ENCODE measurements around the gene USP21. TPM values are rescaled to one million over a fixed set of nuclear protein-coding genes. Genes with fewer than 3 reads are reported as not detected.
A peak's percentile ranks its signal among the peaks of the same experiment; 100 is the strongest.

Gene USP21
- total RNA-seq, 1 experiment from 2014 or later: 41.9 TPM

- intact Hi-C loops (cut with micrococcal nuclease; ENCODE audit: unreplicated experiment): no loop called here
- CTCF ChIA-PET: interaction anchor here (0.5 to 1.0 kb wide), 5 partner anchors 28 to 180 kb away, joined by 3 read pairs; no protein-coding TSS in a partner anchor
- POLR2A ChIA-PET: interaction anchor here (0.6 to 2.0 kb wide), 4 partner anchors 17 to 142 kb away, joined by 3 to 11 read pairs (median 3); partner anchors contain the start of gene TOMM40L
- peak; percentile 89 for DNase-seq (ENCODE audit: low read depth, low spot score)
- ATAC-seq: peak; percentile 97
- peaks cover 38% of the 10 kb centered on the region for H3K4me1 ChIP-seq (ENCODE audit: control insufficient read depth, insufficient read depth, low read length)
- TSS peak; percentile 87 for BruUV-seq (replicated peaks)
- in situ Hi-C loops (cut with HindIII; ENCODE audit: low pct_unique_long_range_greater_than_20kb, low sequenced_read_pairs): loop anchor here (25.0 kb wide), 1 partner anchor 185 kb away; no protein-coding TSS in a partner anchor
- no peaks in the 10 kb centered on the region for H3K9me3 ChIP-seq (ENCODE audit: control insufficient read depth, insufficient read depth, low read depth, low read length)
- H3K36me3 ChIP-seq (ENCODE audit: control insufficient read depth, insufficient read depth, low read length): peaks cover 8% of the 10 kb centered on the region
- TF ChIP-seq POLR2AphosphoS5 (IDR thresholded peaks at IDR 0.05; ENCODE audit: low read depth, low read length): peak; percentile 86
- TF ChIP-seq REST (IDR thresholded peaks at IDR 0.05; ENCODE audit: insufficient read depth in 1 of 2, low read depth in 2 of 2, low read length in 1 of 2): no peak; a peak in 1 of 4 replicates
- 0 out of 2 replicates have a peak, but pooled peaks have one; percentile 31 for TF ChIP-seq SIN3A (IDR thresholded peaks at IDR 0.05; ENCODE audit: borderline replicate concordance, insufficient read depth, low read depth, low read length)
- no peak for TF ChIP-seq TCF7L2 (IDR thresholded peaks at IDR 0.05; ENCODE audit: low read depth, low read length)
- TF ChIP-seq, protein P1, sequence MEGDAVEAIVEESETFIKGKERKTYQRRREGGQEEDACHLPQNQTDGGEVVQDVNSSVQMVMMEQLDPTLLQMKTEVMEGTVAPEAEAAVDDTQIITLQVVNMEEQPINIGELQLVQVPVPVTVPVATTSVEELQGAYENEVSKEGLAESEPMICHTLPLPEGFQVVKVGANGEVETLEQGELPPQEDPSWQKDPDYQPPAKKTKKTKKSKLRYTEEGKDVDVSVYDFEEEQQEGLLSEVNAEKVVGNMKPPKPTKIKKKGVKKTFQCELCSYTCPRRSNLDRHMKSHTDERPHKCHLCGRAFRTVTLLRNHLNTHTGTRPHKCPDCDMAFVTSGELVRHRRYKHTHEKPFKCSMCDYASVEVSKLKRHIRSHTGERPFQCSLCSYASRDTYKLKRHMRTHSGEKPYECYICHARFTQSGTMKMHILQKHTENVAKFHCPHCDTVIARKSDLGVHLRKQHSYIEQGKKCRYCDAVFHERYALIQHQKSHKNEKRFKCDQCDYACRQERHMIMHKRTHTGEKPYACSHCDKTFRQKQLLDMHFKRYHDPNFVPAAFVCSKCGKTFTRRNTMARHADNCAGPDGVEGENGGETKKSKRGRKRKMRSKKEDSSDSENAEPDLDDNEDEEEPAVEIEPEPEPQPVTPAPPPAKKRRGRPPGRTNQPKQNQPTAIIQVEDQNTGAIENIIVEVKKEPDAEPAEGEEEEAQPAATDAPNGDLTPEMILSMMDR (IDR thresholded peaks at IDR 0.05): no peak
- peak within 1 kb of the TSS; percentile 96 for H3K27ac ChIP-seq (ENCODE audit: low read length)
- peak within 1 kb of the TSS; percentile 72 to 98 for H3K4me3 ChIP-seq (ENCODE audit: low read depth in 2 of 2, low read length in 2 of 2)
- H3K27me3 ChIP-seq (ENCODE audit: control insufficient read depth, insufficient read depth, low read length): no peaks in the 10 kb centered on the region
These were observed 42.8 kb downstream of the USP21 start, which contains the start of gene NDUFS2 for GRCh38 chr1:161201836-161202712. Gene NDUFS2 (plus strand): TSS chr1:161202367. CDS start chr1:161202386, 19 bp downstream.

- POLR2A ChIA-PET: interaction anchor here (0.6 to 1.0 kb wide), 2 partner anchors 19 to 167 kb away, joined by 5 to 10 read pairs; partner anchors contain the start of gene TOMM40L
- no peaks in the 10 kb centered on the region for H3K9me3 ChIP-seq (ENCODE audit: control insufficient read depth, insufficient read depth, low read depth, low read length)
- no peak for DNase-seq (ENCODE audit: low read depth, low spot score)
- H3K4me3 ChIP-seq (ENCODE audit: low read depth in 2 of 2, low read length in 2 of 2): no peak overlapping the region
- CTCF ChIA-PET: no interaction called here
- H3K4me1 ChIP-seq (ENCODE audit: control insufficient read depth, insufficient read depth, low read length): peaks cover 2% of the 10 kb centered on the region
- peaks cover 26% of the 10 kb centered on the region for H3K36me3 ChIP-seq (ENCODE audit: control insufficient read depth, insufficient read depth, low read length)
- no TSS peak for BruUV-seq (replicated peaks)
- no peak for ATAC-seq
- no peaks in the 10 kb centered on the region for H3K27me3 ChIP-seq (ENCODE audit: control insufficient read depth, insufficient read depth, low read length)
- intact Hi-C loops (cut with micrococcal nuclease; ENCODE audit: unreplicated experiment): no loop called here
- in situ Hi-C loops (cut with HindIII; ENCODE audit: low pct_unique_long_range_greater_than_20kb, low sequenced_read_pairs): loop anchor here (25.0 kb wide), 1 partner anchor 181 kb away; no protein-coding TSS in a partner anchor
- TF ChIP-seq, protein P1 (IDR thresholded peaks at IDR 0.05): no peak
- no peak for TF ChIP-seq POLR2AphosphoS5 (IDR thresholded peaks at IDR 0.05; ENCODE audit: low read depth, low read length)
- no peak for TF ChIP-seq SIN3A (IDR thresholded peaks at IDR 0.05; ENCODE audit: borderline replicate concordance, insufficient read depth, low read depth, low read length)
- no peak for TF ChIP-seq TCF7L2 (IDR thresholded peaks at IDR 0.05; ENCODE audit: low read depth, low read length)
- TF ChIP-seq REST (IDR thresholded peaks at IDR 0.05; ENCODE audit: insufficient read depth in 1 of 2, low read depth in 2 of 2, low read length in 1 of 2): no peak
- no peak overlapping the region for H3K27ac ChIP-seq (ENCODE audit: low read length)
These were observed 47.3 kb downstream of the USP21 start for GRCh38 chr1:161206411-161207140.

All from Panc1 (cell line).